ENCODE data around the gene ZYG11B.
"Not testable (repeated sequence)": the region's sequence is repeated elsewhere in the genome, so short reads cannot be mapped to it uniquely, and the experiment has no call there.

DNA sequence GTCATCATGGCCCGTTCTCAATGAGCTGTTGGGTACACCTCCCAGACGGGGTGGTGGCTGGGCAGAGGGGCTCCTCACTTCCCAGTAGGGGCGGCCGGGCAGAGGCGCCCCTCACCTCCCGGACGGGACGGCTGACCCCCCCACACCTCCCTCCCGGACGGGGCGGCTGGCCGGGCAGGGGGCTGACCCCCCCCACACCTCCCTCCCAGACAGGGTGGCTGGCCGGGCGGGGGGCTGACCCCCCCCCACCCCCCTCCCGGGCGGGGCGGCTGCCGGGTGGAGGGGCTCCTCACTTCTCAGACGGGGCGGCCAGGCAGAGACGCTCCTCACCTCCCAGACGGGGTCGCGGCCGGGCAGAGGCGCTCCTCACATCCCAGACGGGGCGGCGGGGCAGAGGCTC, 143.5 kb downstream of the ZYG11B start:
- TF ChIP-seq, protein P1, sequence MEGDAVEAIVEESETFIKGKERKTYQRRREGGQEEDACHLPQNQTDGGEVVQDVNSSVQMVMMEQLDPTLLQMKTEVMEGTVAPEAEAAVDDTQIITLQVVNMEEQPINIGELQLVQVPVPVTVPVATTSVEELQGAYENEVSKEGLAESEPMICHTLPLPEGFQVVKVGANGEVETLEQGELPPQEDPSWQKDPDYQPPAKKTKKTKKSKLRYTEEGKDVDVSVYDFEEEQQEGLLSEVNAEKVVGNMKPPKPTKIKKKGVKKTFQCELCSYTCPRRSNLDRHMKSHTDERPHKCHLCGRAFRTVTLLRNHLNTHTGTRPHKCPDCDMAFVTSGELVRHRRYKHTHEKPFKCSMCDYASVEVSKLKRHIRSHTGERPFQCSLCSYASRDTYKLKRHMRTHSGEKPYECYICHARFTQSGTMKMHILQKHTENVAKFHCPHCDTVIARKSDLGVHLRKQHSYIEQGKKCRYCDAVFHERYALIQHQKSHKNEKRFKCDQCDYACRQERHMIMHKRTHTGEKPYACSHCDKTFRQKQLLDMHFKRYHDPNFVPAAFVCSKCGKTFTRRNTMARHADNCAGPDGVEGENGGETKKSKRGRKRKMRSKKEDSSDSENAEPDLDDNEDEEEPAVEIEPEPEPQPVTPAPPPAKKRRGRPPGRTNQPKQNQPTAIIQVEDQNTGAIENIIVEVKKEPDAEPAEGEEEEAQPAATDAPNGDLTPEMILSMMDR (conservative IDR thresholded peaks at IDR 0.05; ENCODE audit: low read length), result not testable (repeated sequence)
- TF ChIP-seq EZH2phosphoT487 (IDR thresholded peaks at IDR 0.05; ENCODE audit: borderline replicate concordance), result not testable (repeated sequence)
